HG02623 (cell line): Measurements from ENCODE around the gene OR52L1.

Experiments
- ATAC-seq: cut with Tn5 transposase; IDR thresholded peaks from one replicate; pipeline ENCODE4 v1.9.1; 2021; ENCODE audit warnings: moderate library complexity; ENCODE audit not compliant: unreplicated experiment

OR52L1 gene

DNA sequence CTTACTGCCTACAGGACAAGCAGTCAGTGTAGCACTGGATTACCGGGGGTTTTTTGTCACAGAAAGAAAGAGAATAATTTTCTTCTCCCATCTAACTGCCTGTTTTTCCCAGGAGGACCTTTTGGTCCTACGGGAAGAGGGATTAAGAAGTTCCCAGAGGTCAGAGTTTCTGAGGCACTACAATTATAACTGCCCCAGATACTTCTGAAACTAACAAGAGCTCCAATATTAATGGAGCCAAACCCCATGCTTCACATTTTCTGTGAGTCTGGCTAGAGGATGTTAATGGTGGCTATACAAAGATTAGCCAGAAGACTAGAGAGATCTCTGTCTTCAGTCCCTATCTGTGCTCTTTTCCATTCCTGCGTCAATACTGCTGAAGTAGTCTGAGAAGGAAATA is 44.8 kb downstream of the OR52L1 start, which contains the start of gene OR56A3:
TSS of gene OR56A3 (plus strand) at position 301 of the 400 bp plus-strand sequence. CDS start 5,096 bp downstream, outside the sequence.
- no peak for ATAC-seq

DNA sequence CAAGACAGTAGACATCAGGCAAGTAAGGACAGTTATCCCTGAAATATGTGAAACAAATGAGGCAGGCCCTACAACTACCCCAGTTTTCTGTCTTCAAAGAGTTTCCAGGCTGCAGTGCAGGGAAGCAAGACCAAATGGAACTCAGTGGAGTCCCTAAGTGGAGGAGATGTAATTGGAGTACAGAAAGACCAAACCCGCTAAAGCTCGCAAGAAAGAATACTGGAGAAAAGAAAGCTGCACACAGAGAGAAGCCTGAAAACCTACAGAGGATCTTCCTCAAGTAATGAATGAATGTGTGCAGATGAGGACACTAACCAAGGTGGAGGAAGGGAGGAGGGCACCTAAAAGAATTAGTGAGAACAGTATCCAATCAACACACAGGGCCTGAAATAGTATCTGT is 46.0 kb downstream of the OR52L1 start:
- no peak for ATAC-seq

DNA sequence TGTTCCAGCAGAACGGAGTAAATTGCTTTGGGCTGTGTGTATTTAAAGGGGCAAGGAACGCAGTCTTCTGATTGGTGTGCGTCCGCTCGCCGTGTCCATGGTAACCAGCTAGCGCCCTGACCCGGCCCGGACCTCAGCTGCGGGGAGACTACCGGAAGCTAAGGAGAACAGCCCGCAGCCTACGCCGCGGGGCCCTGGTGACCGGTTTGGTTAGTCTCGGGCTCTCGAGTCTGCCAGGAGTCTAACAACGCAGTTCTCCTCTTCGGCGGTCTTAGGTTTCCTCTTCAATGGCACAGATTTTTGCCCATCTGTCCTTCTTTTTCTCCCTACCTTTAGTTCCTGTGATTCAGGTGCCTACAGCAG is 48.2 kb downstream of the OR52L1 start:
- no peak for ATAC-seq

DNA sequence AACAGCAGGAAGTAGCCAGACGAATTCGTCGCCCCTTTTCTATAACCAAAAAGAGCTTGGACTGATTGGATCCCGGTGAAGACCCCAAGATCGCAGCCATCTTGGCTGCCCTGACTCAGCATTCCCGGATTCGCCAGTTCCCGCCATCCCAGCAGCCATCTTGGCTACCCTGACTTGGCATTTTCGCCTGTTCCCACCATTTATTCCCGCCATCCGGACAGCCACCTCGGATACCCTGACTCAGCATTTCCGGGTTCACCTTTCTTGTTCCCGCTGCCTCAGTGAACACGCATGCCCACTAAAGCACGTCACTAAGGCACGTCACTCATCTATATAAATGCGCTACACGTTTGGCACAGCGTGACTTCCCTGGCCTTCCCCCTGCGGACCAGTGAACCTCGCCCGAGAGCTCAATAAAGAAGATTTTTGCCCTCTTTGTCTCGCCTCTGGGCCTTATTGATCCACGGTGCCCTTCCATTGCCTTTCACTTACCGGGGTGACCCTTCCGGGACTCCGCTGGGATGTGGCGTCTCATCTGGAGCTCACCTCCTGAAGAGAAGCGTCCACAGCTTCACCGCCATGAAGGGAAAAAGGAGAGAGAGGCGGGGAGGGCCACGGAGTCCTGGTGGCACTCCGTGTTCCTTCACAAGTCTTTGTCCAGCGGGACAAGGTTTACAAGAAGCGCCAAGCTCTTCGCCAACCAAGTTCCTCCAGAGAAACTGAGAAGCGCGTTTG is 48.8 kb downstream of the OR52L1 start:
- no peak for ATAC-seq
